ENCODE measurements around the gene ATP5ME.

DNA sequence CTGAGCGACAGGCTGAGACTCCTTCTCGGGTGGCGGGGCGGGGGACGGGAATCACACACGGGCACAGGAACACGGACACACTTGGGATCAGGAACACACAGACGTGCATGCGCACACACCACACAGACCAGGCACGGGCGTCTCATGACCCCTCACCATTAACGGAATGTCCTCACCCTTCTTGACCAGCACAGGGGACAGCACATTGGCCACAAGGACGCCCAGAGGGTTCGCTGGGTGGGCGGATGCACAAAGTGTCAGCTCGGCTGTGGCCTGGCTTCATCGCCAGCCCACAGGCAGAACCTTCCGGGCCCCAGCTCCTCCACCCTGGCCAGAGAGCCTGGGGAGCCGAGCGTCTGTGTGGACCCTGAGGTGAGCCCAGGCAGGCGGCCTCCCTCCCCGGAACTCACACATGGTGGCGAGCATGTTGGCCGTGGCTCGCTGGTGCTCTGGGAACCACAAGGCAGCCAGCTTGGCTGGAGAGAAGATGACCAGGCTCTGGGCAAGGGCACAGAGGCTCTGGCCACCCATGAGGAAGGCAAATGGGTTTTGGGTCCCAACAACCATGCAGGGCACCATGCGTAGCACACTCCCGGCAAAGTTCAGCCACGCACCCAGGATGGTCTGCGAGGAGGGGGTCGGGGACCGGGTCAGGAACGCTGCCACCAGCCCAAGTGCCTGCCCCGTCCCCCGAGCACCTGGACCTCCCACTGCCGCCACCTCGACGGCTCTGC, 11.8 kb upstream of the ATP5ME start:
- TF ChIP-seq POLR2A (IDR thresholded peaks at IDR 0.05; ENCODE audit: low read length), result no peak
- no peak for TF ChIP-seq GATA1 (IDR thresholded peaks at IDR 0.05; ENCODE audit: low read depth, low read length)

Measured in erythroblast (primary cell).